H9 (cell line): ENCODE data around the gene DAGLB. TPM values are rescaled to one million over a fixed set of nuclear protein-coding genes. Genes with fewer than 3 reads are reported as not detected.

Experiments
- DNase-seq: peaks from one replicate; pipeline ENCODE4 v3.0.0-alpha.2; 2017
- H2AFZ ChIP-seq: one replicate; pipeline ENCODE4 v1.6.1; 2013; ENCODE audit warnings: mild to moderate bottlenecking, low read length, control low read depth, moderate library complexity
- H2AK5ac ChIP-seq: 2 replicates; pipeline ENCODE4 v1.6.1; 2013; ENCODE audit warnings: low read length, control low read depth, mixed read lengths; ENCODE audit not compliant: insufficient read length
- H2BK120ac ChIP-seq: one replicate; pipeline ENCODE4 v1.6.1; 2013; ENCODE audit warnings: low read depth, mild to moderate bottlenecking, low read length, control low read depth, inconsistent platforms; ENCODE audit not compliant: poor library complexity, severe bottlenecking
- H2BK12ac ChIP-seq: 2 replicates; pipeline ENCODE4 v1.6.1; 2013; ENCODE audit warnings: low read length, control low read depth, mixed read lengths, low read depth; ENCODE audit not compliant: insufficient read length
- H2BK15ac ChIP-seq: 2 replicates; pipeline ENCODE4 v1.6.1; 2013; ENCODE audit warnings: low read depth, low read length, control low read depth
- H2BK20ac ChIP-seq: one replicate; pipeline ENCODE4 v1.6.1; 2013; ENCODE audit warnings: low read depth, mild to moderate bottlenecking, low read length, control low read depth, inconsistent platforms; ENCODE audit not compliant: poor library complexity, severe bottlenecking
- H2BK5ac ChIP-seq: 2 replicates; pipeline ENCODE4 v1.6.1; 2013; ENCODE audit warnings: low read length, control low read depth, mixed read lengths; ENCODE audit not compliant: insufficient read length
- H3K14ac ChIP-seq: 2 replicates; pipeline ENCODE4 v1.6.1; 2013; ENCODE audit warnings: low read length, control low read depth; ENCODE audit not compliant: insufficient read depth
- H3K18ac ChIP-seq: 2 replicates; pipeline ENCODE4 v1.6.1; 2013; ENCODE audit warnings: low read depth, mild to moderate bottlenecking, mixed read lengths, low read length, control low read depth; ENCODE audit not compliant: insufficient read length
- H3K23ac ChIP-seq: 2 replicates; pipeline ENCODE4 v1.6.1; 2013; ENCODE audit warnings: low read length, control low read depth, mixed read lengths, low read depth; ENCODE audit not compliant: insufficient read length
- H3K23me2 ChIP-seq: 2 replicates; pipeline ENCODE4 v1.6.1; 2013; ENCODE audit warnings: low read depth, mild to moderate bottlenecking, mixed read lengths, low read length, control low read depth; ENCODE audit not compliant: insufficient read length, poor library complexity, severe bottlenecking
- H3K27ac ChIP-seq: 2 replicates; pipeline ENCODE4 v1.5.1; 2013; ENCODE audit warnings: low read length, control low read depth, mixed read lengths, low read depth; ENCODE audit not compliant: insufficient read length
- H3K27me3 ChIP-seq: 2 replicates; pipeline ENCODE4 v1.6.1; 2013; ENCODE audit warnings: low read length, control low read depth, inconsistent platforms; ENCODE audit not compliant: insufficient read depth
- H3K4ac ChIP-seq: 2 replicates; pipeline ENCODE4 v1.6.1; 2013; ENCODE audit warnings: low read depth, mild to moderate bottlenecking, control low read depth, inconsistent platforms, low read length, moderate library complexity
- H3K4me1 ChIP-seq: 2 replicates; pipeline ENCODE4 v1.6.1; 2013; ENCODE audit warnings: low read length, control low read depth, inconsistent platforms; ENCODE audit not compliant: insufficient read depth
- H3K4me2 ChIP-seq: 2 replicates; pipeline ENCODE4 v1.6.1; 2013; ENCODE audit warnings: low read length, control low read depth, mixed read lengths; ENCODE audit not compliant: insufficient read length, insufficient read depth
- H3K56ac ChIP-seq: 2 replicates; pipeline ENCODE4 v1.6.1; 2013; ENCODE audit warnings: low read depth, mild to moderate bottlenecking, mixed read lengths, low read length, control low read depth; ENCODE audit not compliant: insufficient read length
- H3K79me1 ChIP-seq: 2 replicates; pipeline ENCODE4 v1.6.1; 2013; ENCODE audit warnings: low read depth, mild to moderate bottlenecking, moderate library complexity, low read length, control low read depth, inconsistent platforms; ENCODE audit not compliant: insufficient read depth, poor library complexity, severe bottlenecking
- H3K79me2 ChIP-seq: 2 replicates; pipeline ENCODE4 v1.6.1; 2013; ENCODE audit warnings: low read length, control low read depth, inconsistent platforms; ENCODE audit not compliant: insufficient read depth
- H3K9ac ChIP-seq: 2 replicates; pipeline ENCODE4 v1.6.1; 2013; ENCODE audit warnings: low read length, control low read depth, mixed read lengths; ENCODE audit not compliant: insufficient read length; ENCODE audit errors: extremely low read depth
- H3K9me3 ChIP-seq: one replicate; pipeline ENCODE4 v1.6.1; 2013; ENCODE audit warnings: low read depth, low read length, inconsistent platforms; ENCODE audit not compliant: control insufficient read depth
- H3T11ph ChIP-seq: one replicate; pipeline ENCODE4 v1.6.1; 2013; ENCODE audit warnings: mild to moderate bottlenecking, low read length, control low read depth, inconsistent platforms
- H4K20me1 ChIP-seq: one replicate; pipeline ENCODE4 v1.6.1; 2013; ENCODE audit not compliant: control insufficient read depth, insufficient read length, insufficient read depth
- H4K5ac ChIP-seq: 2 replicates; pipeline ENCODE4 v1.6.1; 2013; ENCODE audit warnings: low read depth, mild to moderate bottlenecking, mixed read lengths, low read length, control low read depth; ENCODE audit not compliant: insufficient read length
- H4K8ac ChIP-seq: replicated peaks from 2 replicates; pipeline ENCODE4 v1.6.1; 2013; ENCODE audit warnings: low read length, control low read depth, mixed read lengths, low read depth; ENCODE audit not compliant: insufficient read length
- H4K91ac ChIP-seq: 2 replicates; pipeline ENCODE4 v1.6.1; 2013; ENCODE audit warnings: low read depth, mild to moderate bottlenecking, moderate library complexity, mixed read lengths, low read length, control low read depth; ENCODE audit not compliant: insufficient read length
- H3K27ac Mint-ChIP-seq, 3 experiments: 2 replicates in 2 of 3; 3 replicates in 1 of 3; pipeline ENCODE4 v1.8.0; 2020 to 2021; ENCODE audit warnings: mixed read lengths in 3 of 3, mild to moderate bottlenecking in 1 of 3, moderate library complexity in 1 of 3
- H3K27me3 Mint-ChIP-seq: 2 replicates; pipeline ENCODE4 v1.8.0; 2021; ENCODE audit warnings: low read depth, mild to moderate bottlenecking, moderate library complexity, mixed read lengths
- H3K36me3 Mint-ChIP-seq, 3 experiments: 2 replicates in 2 of 3; 3 replicates in 1 of 3; pipeline ENCODE4 v1.8.0; 2020 to 2021; ENCODE audit warnings: low read depth in 3 of 3, mixed read lengths in 3 of 3; ENCODE audit not compliant: insufficient read depth in 1 of 3
- H3K4me1 Mint-ChIP-seq, 2 experiments: 2 replicates each; pipeline ENCODE4 v1.8.0; 2020; ENCODE audit warnings: mixed read lengths in 2 of 2
- H3K4me3 Mint-ChIP-seq, 2 experiments: 2 replicates in 1 of 2; 3 replicates in 1 of 2; pipeline ENCODE4 v1.8.0; 2020 to 2021; ENCODE audit warnings: mild to moderate bottlenecking in 2 of 2, mixed read lengths in 2 of 2, moderate library complexity in 1 of 2
- H3K9me3 Mint-ChIP-seq, 2 experiments: 2 replicates in 1 of 2; 3 replicates in 1 of 2; pipeline ENCODE4 v1.8.0; 2020; ENCODE audit warnings: mild to moderate bottlenecking in 2 of 2, mixed read lengths in 2 of 2, moderate library complexity in 1 of 2
- CTCF ChIP-seq: fragments of 200-600 bp; sonication (generic); conservative IDR thresholded peaks from 3 replicates; pipeline ENCODE4 v1.8.0; 2021; ENCODE audit warnings: antibody characterized with exemption, mild to moderate bottlenecking
- WGBS: extraction: QIAGEN DNeasy Blood & Tissue Kit; methylation state at CpG from one replicate; pipeline ENCODE4 v1.1.7; 2013; ENCODE audit warnings: missing lambda C conversion rate, low lambda C conversion rate, mixed read lengths; ENCODE audit not compliant: insufficient read length; ENCODE audit errors: extremely low coverage; 5-methylcytosine and 5-hydroxymethylcytosine counted together
- total RNA-seq: library from RNA; stranded (reverse); gene quantifications from 2 replicates; pipeline ENCODE4 v1.2.1, GENCODE V29; 2021

DAGLB gene
- total RNA-seq, 1 experiment from 2014 or later: 46.4 TPM

- H3K23ac ChIP-seq: no peak overlapping the region
- no peak for DNase-seq
- no peaks in the 10 kb centered on the region for H3K23me2 ChIP-seq
- no peak overlapping the region for H2BK15ac ChIP-seq
- H2AK5ac ChIP-seq: no peak overlapping the region
- H3K9me3 Mint-ChIP-seq: no peaks in the 10 kb centered on the region
- H3K4me3 Mint-ChIP-seq: no peak overlapping the region
- no peak overlapping the region for H2BK5ac ChIP-seq
- H3K79me1 ChIP-seq: no peaks in the 10 kb centered on the region
- H3K27ac ChIP-seq: no peak overlapping the region
- no peak overlapping the region for H3K14ac ChIP-seq
- H3K4me2 ChIP-seq: no peak overlapping the region
- peaks cover 50 to 72% (median 66%) of the 10 kb centered on the region in 3 experiments; a peak in 6 of 7 replicates for H3K36me3 Mint-ChIP-seq
- H3T11ph ChIP-seq: no peak overlapping the region
- no peak overlapping the region for H2AFZ ChIP-seq
- H3K9ac ChIP-seq: no peak overlapping the region
- H3K4me1 Mint-ChIP-seq: peaks cover 23 to 31% of the 10 kb centered on the region in 2 experiments
- H3K56ac ChIP-seq: no peak overlapping the region
- H4K20me1 ChIP-seq: no peaks in the 10 kb centered on the region
- no peaks in the 10 kb centered on the region for H3K27me3 ChIP-seq
- no peak overlapping the region for H3K4ac ChIP-seq
- no peak overlapping the region for H3K18ac ChIP-seq
- no peak overlapping the region for H4K5ac ChIP-seq
- H4K91ac ChIP-seq: no peak overlapping the region
- no peak overlapping the region for H2BK12ac ChIP-seq
- no peak for TF ChIP-seq CTCF
- peaks cover 8% of the 10 kb centered on the region for H3K4me1 ChIP-seq
- no peaks in the 10 kb centered on the region for H3K9me3 ChIP-seq
- H2BK120ac ChIP-seq: no peak overlapping the region
- H2BK20ac ChIP-seq: no peak overlapping the region
- WGBS: no CpG with 5 or more reads among the region's 2 CpGs
- H3K27ac Mint-ChIP-seq: no peak overlapping the region
- no peak overlapping the region for H4K8ac ChIP-seq
- H3K79me2 ChIP-seq: peaks cover 41% of the 10 kb centered on the region; the same call in 1 of the 2 replicates
- H3K27me3 Mint-ChIP-seq: no peaks in the 10 kb centered on the region
These were observed 58.0 kb downstream of the DAGLB start for GRCh38 chr7:6389728-6390127.
